NCI-H82 treated with DMSO at 0.1 percent for 48 hours (cell line): ENCODE measurements around the gene PCDH7.

ENCODE experiments used
- DNase-seq: peaks from one replicate; lab custom pipeline; 2025; ENCODE audit not compliant: unreplicated experiment; lab: John Stamatoyannopoulos, UW

Gene PCDH7

GRCh38 chr4:30726090-30726675 is 6.0 kb downstream of the PCDH7 start:
- DNase-seq: no peak

- no peak for DNase-seq
Measured at GRCh38 chr4:30727409-30727808, 7.2 kb downstream of the PCDH7 start.

- no peak for DNase-seq
Measured at GRCh38 chr4:30728311-30728710, 8.1 kb downstream of the PCDH7 start.

- DNase-seq: no peak
Measured at GRCh38 chr4:30743897-30744296, 23.7 kb downstream of the PCDH7 start.

GRCh38 chr4:30744386-30744785 is 24.2 kb downstream of the PCDH7 start:
- no peak for DNase-seq

GRCh38 chr4:30744957-30745640 is 24.9 kb downstream of the PCDH7 start:
- DNase-seq: no peak

GRCh38 chr4:30746735-30747134 is 26.6 kb downstream of the PCDH7 start:
- DNase-seq: no peak

- no peak for DNase-seq
Measured at GRCh38 chr4:30753316-30753715, 33.1 kb downstream of the PCDH7 start.

- DNase-seq: no peak
Measured at GRCh38 chr4:30754021-30754420, 33.9 kb downstream of the PCDH7 start.

GRCh38 chr4:30755346-30755745 is 35.2 kb downstream of the PCDH7 start:
- DNase-seq: no peak

GRCh38 chr4:30756553-30756952 is 36.4 kb downstream of the PCDH7 start:
- no peak for DNase-seq

GRCh38 chr4:30757357-30757756 is 37.2 kb downstream of the PCDH7 start:
- no peak for DNase-seq

- no peak for DNase-seq
Measured at GRCh38 chr4:30760551-30760950, 40.4 kb downstream of the PCDH7 start.

GRCh38 chr4:30763321-30763727 is 43.2 kb downstream of the PCDH7 start:
- DNase-seq: no peak

- no peak for DNase-seq
Measured at GRCh38 chr4:30765022-30765421, 44.9 kb downstream of the PCDH7 start.

- no peak for DNase-seq
Measured at GRCh38 chr4:30767147-30767845, 47.1 kb downstream of the PCDH7 start.

GRCh38 chr4:30768277-30768676 is 48.1 kb downstream of the PCDH7 start:
- no peak for DNase-seq

GRCh38 chr4:30769093-30769492 is 48.9 kb downstream of the PCDH7 start:
- DNase-seq: no peak

GRCh38 chr4:30770049-30770549 is 49.9 kb downstream of the PCDH7 start:
- no peak for DNase-seq

GRCh38 chr4:30770812-30771211 is 50.6 kb downstream of the PCDH7 start:
- no peak for DNase-seq

GRCh38 chr4:30776451-30776850 is 56.3 kb downstream of the PCDH7 start:
- DNase-seq: no peak

GRCh38 chr4:30776921-30777415 is 56.8 kb downstream of the PCDH7 start:
- no peak for DNase-seq
